ENCODE data around the gene PRKCSH. TPM values are rescaled to one million over a fixed set of nuclear protein-coding genes. Genes with fewer than 3 reads are reported as not detected.

PRKCSH gene
- total RNA-seq, 2 donors from 2014 or later: 454 to 459 TPM

- H3K36me3 Mint-ChIP-seq (ENCODE audit: low read depth): peaks cover 11% of the 10 kb centered on the region
- TF ChIP-seq CTCF (conservative IDR thresholded peaks at IDR 0.05): no peak
- WGBS, 2 experiments (ENCODE audit: insufficient coverage in 1 of 2, insufficient read length in 1 of 2): 9 to 13% methylated on average over 18 to 45 of the region's 46 CpGs
- H3K27me3 Mint-ChIP-seq (ENCODE audit: insufficient read depth): peaks cover 50% of the 10 kb centered on the region
- no peaks in the 10 kb centered on the region for H3K9me3 Mint-ChIP-seq
- no peak overlapping the region for H3K27ac Mint-ChIP-seq
- Histone ChIP-seq H3K4me3 (ENCODE audit: low read length) (peak overlapping the region; percentile 29), H3K9me3 (ENCODE audit: control insufficient read depth, low read length) (no peaks in the 10 kb centered on the region), H3K27ac (ENCODE audit: low read depth, low read length) (no peak overlapping the region), H3K27me3 (ENCODE audit: control insufficient read depth, insufficient read depth, low read length, poor library complexity, severe bottlenecking) (peaks cover 57% of the 10 kb centered on the region), H3K9ac (ENCODE audit: extremely low read depth, low read length, poor library complexity, severe bottlenecking) (no peak overlapping the region), H3K4me1 (ENCODE audit: control insufficient read depth, insufficient read depth, low read length) (peaks cover 3% of the 10 kb centered on the region), H3K36me3 (ENCODE audit: control insufficient read depth, insufficient read depth, low read length) (no peaks in the 10 kb centered on the region)
- peak; percentile 81 for DNase-seq
- peak overlapping the region; percentile 50 for H3K4me3 Mint-ChIP-seq
- H3K4me1 Mint-ChIP-seq: peaks cover 9% of the 10 kb centered on the region
Observed at GRCh38 chr19:11420429-11421370, 14.7 kb upstream of the PRKCSH start.

- Histone ChIP-seq H3K27ac (ENCODE audit: low read depth, low read length) (no peak overlapping the region), H3K27me3 (ENCODE audit: control insufficient read depth, insufficient read depth, low read length, poor library complexity, severe bottlenecking) (peaks cover 57% of the 10 kb centered on the region), H3K9me3 (ENCODE audit: control insufficient read depth, low read length) (no peaks in the 10 kb centered on the region), H3K4me1 (ENCODE audit: control insufficient read depth, insufficient read depth, low read length) (peaks cover 3% of the 10 kb centered on the region), H3K36me3 (ENCODE audit: control insufficient read depth, insufficient read depth, low read length) (no peaks in the 10 kb centered on the region), H3K4me3 (ENCODE audit: low read length) (peak overlapping the region; percentile 29), H3K9ac (ENCODE audit: extremely low read depth, low read length, poor library complexity, severe bottlenecking) (no peak overlapping the region)
- no peak for TF ChIP-seq CTCF (conservative IDR thresholded peaks at IDR 0.05)
- Mint-ChIP-seq H3K4me1 (peaks cover 9% of the 10 kb centered on the region), H3K4me3 (peak overlapping the region; percentile 50), H3K27me3 (ENCODE audit: insufficient read depth) (peaks cover 50% of the 10 kb centered on the region), H3K27ac (no peak overlapping the region), H3K36me3 (ENCODE audit: low read depth) (peaks cover 3% of the 10 kb centered on the region), H3K9me3 (no peaks in the 10 kb centered on the region)
- 20 to 27% methylated on average over 25 to 36 of the region's 36 CpGs for whole genome bisulfite sequencing, 2 experiments (ENCODE audit: insufficient coverage in 1 of 2, insufficient read length in 1 of 2)
- peak; percentile 98 for DNase-seq
Observed at GRCh38 chr19:11421371-11422098, 13.9 kb upstream of the PRKCSH start.

- H3K36me3 Mint-ChIP-seq (ENCODE audit: low read depth): peaks cover 2% of the 10 kb centered on the region
- H3K27ac Mint-ChIP-seq: no peak overlapping the region
- 34 to 43% methylated on average over 25 to 56 of the region's 56 CpGs for WGBS, 2 experiments (ENCODE audit: insufficient coverage in 1 of 2, insufficient read length in 1 of 2)
Observed at GRCh38 chr19:11422163-11423065, 13.0 kb upstream of the PRKCSH start.

More at GRCh38 chr19:11422163-11423065, 13.0 kb upstream of the PRKCSH start:
- Histone ChIP-seq H3K27me3 (ENCODE audit: control insufficient read depth, insufficient read depth, low read length, poor library complexity, severe bottlenecking) (peaks cover 57% of the 10 kb centered on the region), H3K27ac (ENCODE audit: low read depth, low read length) (no peak overlapping the region), H3K36me3 (ENCODE audit: control insufficient read depth, insufficient read depth, low read length) (no peaks in the 10 kb centered on the region), H3K9me3 (ENCODE audit: control insufficient read depth, low read length) (no peaks in the 10 kb centered on the region), H3K4me1 (ENCODE audit: control insufficient read depth, insufficient read depth, low read length) (peaks cover 3% of the 10 kb centered on the region), H3K4me3 (ENCODE audit: low read length) (peak overlapping the region; percentile 29), H3K9ac (ENCODE audit: extremely low read depth, low read length, poor library complexity, severe bottlenecking) (no peak overlapping the region)
- peak overlapping the region; percentile 50 for H3K4me3 Mint-ChIP-seq
- H3K4me1 Mint-ChIP-seq: peaks cover 9% of the 10 kb centered on the region
- no peaks in the 10 kb centered on the region for H3K9me3 Mint-ChIP-seq
- DNase-seq: peak; percentile 98
- H3K27me3 Mint-ChIP-seq (ENCODE audit: insufficient read depth): peaks cover 50% of the 10 kb centered on the region
- no peak for TF ChIP-seq CTCF (conservative IDR thresholded peaks at IDR 0.05)
